Astrocyte (in vitro differentiated cells and primary cell): ENCODE data around the gene GGA3. TPM values are rescaled to one million over a fixed set of nuclear protein-coding genes. Genes with fewer than 3 reads are reported as not detected.

ENCODE experiments used
- DNase-seq: peaks from one replicate; pipeline ENCODE4 v3.0.0-alpha.2; 2010; ENCODE audit warnings: low read depth
- FAIRE-seq: peaks from 2 replicates; lab custom pipeline; 2011; peaks lifted over from hg19 to GRCh38; lab: Jason Lieb, UNC
- H2AFZ ChIP-seq: 2 replicates; pipeline ENCODE4 v1.6.0; 2012; ENCODE audit warnings: low read depth, low read length, inconsistent platforms
- H3K27ac ChIP-seq: 2 replicates; pipeline ENCODE4 v1.5.1; 2011; ENCODE audit warnings: low read depth, low read length, inconsistent platforms
- H3K27me3 ChIP-seq: 2 replicates; pipeline ENCODE4 v1.6.0; 2011; ENCODE audit warnings: low read length, inconsistent platforms; ENCODE audit not compliant: insufficient read depth
- H3K36me3 ChIP-seq: 2 replicates; pipeline ENCODE4 v1.5.1; 2011; ENCODE audit warnings: low read length, inconsistent platforms; ENCODE audit not compliant: insufficient read depth
- H3K4me1 ChIP-seq: 2 replicates; pipeline ENCODE4 v1.5.1; 2011; ENCODE audit warnings: low read length, inconsistent platforms; ENCODE audit not compliant: insufficient read depth
- H3K4me2 ChIP-seq: 2 replicates; pipeline ENCODE4 v1.6.0; 2012; ENCODE audit warnings: low read length, inconsistent platforms
- H3K4me3 ChIP-seq: 2 replicates; pipeline ENCODE4 v1.5.1; 2011; ENCODE audit warnings: low read depth, mild to moderate bottlenecking, low read length, inconsistent platforms; ENCODE audit not compliant: insufficient read depth
- H3K79me2 ChIP-seq: 2 replicates; pipeline ENCODE4 v1.6.0; 2012; ENCODE audit warnings: mild to moderate bottlenecking, low read length, inconsistent platforms; ENCODE audit not compliant: insufficient read depth
- H3K9ac ChIP-seq: 2 replicates; pipeline ENCODE4 v1.6.0; 2012; ENCODE audit warnings: mild to moderate bottlenecking, low read length, inconsistent platforms
- H3K9me3 ChIP-seq: 2 replicates; pipeline ENCODE4 v1.5.1; 2012; ENCODE audit warnings: low read depth, mild to moderate bottlenecking, low read length, inconsistent platforms; ENCODE audit not compliant: insufficient read depth
- H4K20me1 ChIP-seq: 2 replicates; pipeline ENCODE4 v1.6.0; 2012; ENCODE audit warnings: low read length, inconsistent platforms; ENCODE audit not compliant: insufficient read depth
- H3K27ac Mint-ChIP-seq: one replicate; pipeline ENCODE4 v1.8.0; 2021; ENCODE audit warnings: mild to moderate bottlenecking, mixed read lengths; ENCODE audit not compliant: unreplicated experiment
- H3K27me3 Mint-ChIP-seq: one replicate; pipeline ENCODE4 v1.8.0; 2021; ENCODE audit warnings: low read depth, mixed read lengths; ENCODE audit not compliant: unreplicated experiment
- H3K36me3 Mint-ChIP-seq: one replicate; pipeline ENCODE4 v1.8.0; 2021; ENCODE audit warnings: low read depth, mixed read lengths; ENCODE audit not compliant: unreplicated experiment
- H3K4me1 Mint-ChIP-seq: one replicate; pipeline ENCODE4 v1.8.0; 2021; ENCODE audit warnings: low read depth, mixed read lengths; ENCODE audit not compliant: unreplicated experiment
- H3K4me3 Mint-ChIP-seq: one replicate; pipeline ENCODE4 v1.8.0; 2021; ENCODE audit warnings: mild to moderate bottlenecking, moderate library complexity, mixed read lengths; ENCODE audit not compliant: unreplicated experiment
- H3K9me3 Mint-ChIP-seq: one replicate; pipeline ENCODE4 v1.8.0; 2021; ENCODE audit warnings: mild to moderate bottlenecking, mixed read lengths; ENCODE audit not compliant: unreplicated experiment
- CTCF ChIP-seq: IDR thresholded peaks from 2 replicates; pipeline ENCODE4 v1.5.1; 2011; ENCODE audit warnings: low read depth, mild to moderate bottlenecking, inconsistent platforms, low read length, moderate library complexity; ENCODE audit not compliant: insufficient read depth
- EZH2 ChIP-seq: IDR thresholded peaks from 2 replicates; pipeline ENCODE4 v1.6.1; 2012; ENCODE audit warnings: mild to moderate bottlenecking, low read length, inconsistent platforms; ENCODE audit not compliant: insufficient read depth
- total RNA-seq: library from RNA; stranded (reverse); gene quantifications from 2 replicates; pipeline ENCODE4 v1.2.1, GENCODE V29; 2021

The GGA3 gene
- total RNA-seq, 1 donor from 2014 or later = 25.3 TPM

- TF ChIP-seq EZH2 (no peak), CTCF (no peak)
- H3K27ac Mint-ChIP-seq = no peak overlapping the region
- no peaks in the 10 kb centered on the region for H3K9me3 Mint-ChIP-seq
- no peak overlapping the region for H3K27ac ChIP-seq
- no peaks in the 10 kb centered on the region for H3K4me1 ChIP-seq
- no peak overlapping the region for H2AFZ ChIP-seq
- H3K27me3 Mint-ChIP-seq = no peaks in the 10 kb centered on the region
- no peaks in the 10 kb centered on the region for H3K9me3 ChIP-seq
- no peak for FAIRE-seq
- H3K4me3 ChIP-seq = no peak overlapping the region
- H3K4me3 Mint-ChIP-seq = no peak overlapping the region
- no peaks in the 10 kb centered on the region for H3K27me3 ChIP-seq
- peaks cover 14% of the 10 kb centered on the region for H4K20me1 ChIP-seq
- H3K36me3 Mint-ChIP-seq = peaks cover 15% of the 10 kb centered on the region
- H3K36me3 ChIP-seq = peaks cover 44% of the 10 kb centered on the region
- DNase-seq = no peak
- H3K79me2 ChIP-seq = peaks cover 11% of the 10 kb centered on the region
- H3K9ac ChIP-seq = no peak overlapping the region
- no peaks in the 10 kb centered on the region for H3K4me1 Mint-ChIP-seq
- H3K4me2 ChIP-seq = no peak overlapping the region
These were observed 36.4 kb downstream of the GGA3 start for GRCh38 chr17:75225016-75225415.

GRCh38 chr17:75219815-75220214 is 41.6 kb downstream of the GGA3 start:
- Mint-ChIP-seq H3K27me3 (no peaks in the 10 kb centered on the region), H3K4me3 (peak overlapping the region; percentile 57), H3K36me3 (peaks cover 22% of the 10 kb centered on the region), H3K27ac (no peak overlapping the region), H3K4me1 (no peaks in the 10 kb centered on the region), H3K9me3 (no peaks in the 10 kb centered on the region)
- Histone ChIP-seq H3K27me3 (no peaks in the 10 kb centered on the region), H3K79me2 (peaks cover 8% of the 10 kb centered on the region), H3K4me1 (no peaks in the 10 kb centered on the region), H3K27ac (no peak overlapping the region), H3K36me3 (peaks cover 37% of the 10 kb centered on the region), H2AFZ (no peak overlapping the region), H3K9me3 (no peaks in the 10 kb centered on the region), H3K9ac (no peak overlapping the region), H3K4me2 (no peak overlapping the region), H3K4me3 (no peak overlapping the region), H4K20me1 (peaks cover 16% of the 10 kb centered on the region)
- FAIRE-seq = no peak
- no peak for DNase-seq
- no peak for TF ChIP-seq CTCF
- TF ChIP-seq EZH2 = no peak

- Mint-ChIP-seq H3K4me1 (no peaks in the 10 kb centered on the region), H3K4me3 (no peak overlapping the region), H3K27me3 (no peaks in the 10 kb centered on the region), H3K36me3 (peaks cover 22% of the 10 kb centered on the region), H3K27ac (no peak overlapping the region), H3K9me3 (no peaks in the 10 kb centered on the region)
- DNase-seq = no peak
- FAIRE-seq = no peak
- H3K9ac ChIP-seq = no peak overlapping the region
- H3K9me3 ChIP-seq = no peaks in the 10 kb centered on the region
- no peak for TF ChIP-seq EZH2
- no peak for TF ChIP-seq CTCF
- no peak overlapping the region for H2AFZ ChIP-seq
- H3K4me3 ChIP-seq = no peak overlapping the region
- H3K4me1 ChIP-seq = no peaks in the 10 kb centered on the region
- H3K4me2 ChIP-seq = no peak overlapping the region
- H3K79me2 ChIP-seq = peaks cover 8% of the 10 kb centered on the region
- H4K20me1 ChIP-seq = peaks cover 16% of the 10 kb centered on the region
- H3K27ac ChIP-seq = no peak overlapping the region
- H3K36me3 ChIP-seq = peaks cover 41% of the 10 kb centered on the region
- H3K27me3 ChIP-seq = no peaks in the 10 kb centered on the region
These were observed 43.3 kb downstream of the GGA3 start for GRCh38 chr17:75218131-75218530.
